IMR-90 (cell line): ENCODE measurements around the gene FGR. TPM values are rescaled to one million over a fixed set of nuclear protein-coding genes. Genes with fewer than 3 reads are reported as not detected.

Experiments
- ATAC-seq: fragments of 200-7000 bp; cut with Tn5 transposase; 2 replicates; pipeline ENCODE4 v1.9.1; 2020; ENCODE audit warnings: low read depth, mild to moderate bottlenecking, moderate library complexity
- BruUV-seq: library from RNA; stranded (reverse); fragments of 400-500 nt; replicated peaks from 2 replicates; lab custom pipeline; 2021; lab: Mats Ljungman, UMichigan
- CTCF ChIA-PET: fragments of 300-600 bp; formaldehyde crosslinking; extraction: SDS; loops from one replicate; lab custom pipeline; 2021; ENCODE audit warnings: antibody characterized with exemption; lab: Yijun Ruan, JAX
- POLR2A ChIA-PET: fragments of 300-600 bp; sonication (Branson Sonifier 250); formaldehyde crosslinking; loops from one replicate; lab custom pipeline; 2022; ENCODE audit warnings: antibody characterized with exemption; ENCODE audit not compliant: unreplicated experiment; lab: Charles Lee
- DNase-seq: peaks from one replicate; pipeline ENCODE4 v3.0.0; 2013
- H2AFZ ChIP-seq: replicated peaks from 2 replicates; pipeline ENCODE3; 2013; ENCODE audit warnings: low read length, mild to moderate bottlenecking; ENCODE audit not compliant: poor library complexity
- H2AK5ac ChIP-seq: 2 replicates; pipeline ENCODE4 v1.6.1; 2013; ENCODE audit warnings: low read depth, low read length, inconsistent platforms
- H2AK9ac ChIP-seq: replicated peaks from 2 replicates; pipeline ENCODE3; 2013; ENCODE audit warnings: mild to moderate bottlenecking, low read depth, low read length, moderate library complexity; ENCODE audit not compliant: poor library complexity
- H2BK120ac ChIP-seq: 2 replicates; pipeline ENCODE4 v1.6.1; 2013; ENCODE audit warnings: low read depth, low read length, inconsistent platforms
- H2BK15ac ChIP-seq: 3 replicates; pipeline ENCODE4 v1.6.1; 2013; ENCODE audit warnings: low read depth, low read length, inconsistent platforms
- H2BK20ac ChIP-seq: 2 replicates; pipeline ENCODE4 v1.6.1; 2013; ENCODE audit warnings: low read depth, mild to moderate bottlenecking, inconsistent platforms, low read length, moderate library complexity
- H2BK5ac ChIP-seq: 2 replicates; pipeline ENCODE4 v1.6.1; 2013; ENCODE audit warnings: mild to moderate bottlenecking, low read depth, low read length, inconsistent platforms; ENCODE audit not compliant: poor library complexity, severe bottlenecking
- H3K14ac ChIP-seq: replicated peaks from 2 replicates; pipeline ENCODE4 v1.6.1; 2013; ENCODE audit warnings: low read depth, low read length, inconsistent platforms
- H3K18ac ChIP-seq: 2 replicates; pipeline ENCODE4 v1.6.1; 2013; ENCODE audit warnings: low read depth, low read length, control low read depth
- H3K23ac ChIP-seq: 2 replicates; pipeline ENCODE4 v1.6.1; 2013; ENCODE audit warnings: low read depth, low read length, inconsistent platforms
- H3K27ac ChIP-seq: 2 replicates; pipeline ENCODE4 v1.5.1; 2013; ENCODE audit warnings: mild to moderate bottlenecking, control low read depth, low read length; ENCODE audit not compliant: insufficient read depth
- H3K27me3 ChIP-seq: 2 replicates; pipeline ENCODE4 v1.6.1; 2013; ENCODE audit warnings: low read length; ENCODE audit not compliant: control insufficient read depth, insufficient read depth
- H3K36me3 ChIP-seq: 2 replicates; pipeline ENCODE4 v1.6.1; 2013; ENCODE audit warnings: low read length, mixed read lengths; ENCODE audit not compliant: control insufficient read depth, insufficient read depth
- H3K4ac ChIP-seq: 2 replicates; pipeline ENCODE4 v1.6.1; 2013; ENCODE audit warnings: low read depth, low read length, inconsistent platforms
- H3K4me1 ChIP-seq: 2 replicates; pipeline ENCODE4 v1.6.1; 2013; ENCODE audit warnings: low read length, mixed read lengths; ENCODE audit not compliant: control insufficient read depth, insufficient read depth
- H3K4me2 ChIP-seq: 2 replicates; pipeline ENCODE4 v1.6.1; 2013; ENCODE audit warnings: low read depth, mild to moderate bottlenecking, control low read depth, low read length, moderate library complexity
- H3K4me3 ChIP-seq: 2 replicates; pipeline ENCODE4 v1.5.1; 2013; ENCODE audit warnings: low read depth, mild to moderate bottlenecking, control low read depth, low read length, moderate library complexity; ENCODE audit not compliant: insufficient read depth
- H3K56ac ChIP-seq: 2 replicates; pipeline ENCODE4 v1.6.1; 2013; ENCODE audit warnings: low read length, inconsistent platforms; ENCODE audit not compliant: insufficient read depth; ENCODE audit errors: extremely low read depth
- H3K79me1 ChIP-seq, 2 experiments: 2 replicates each; pipeline ENCODE4 v1.6.1; 2013; ENCODE audit warnings: low read length in 2 of 2, inconsistent platforms in 1 of 2, low read depth in 1 of 2
- H3K9ac ChIP-seq: 2 replicates; pipeline ENCODE4 v1.6.1; 2013; ENCODE audit warnings: low read depth, low read length, control low read depth
- H3K9me1 ChIP-seq: 2 replicates; pipeline ENCODE4 v1.6.1; 2013; ENCODE audit warnings: low read length, inconsistent platforms; ENCODE audit not compliant: insufficient read depth
- H3K9me3 ChIP-seq: 2 replicates; pipeline ENCODE4 v1.6.1; 2013; ENCODE audit warnings: low read length; ENCODE audit not compliant: control insufficient read depth, insufficient read depth
- H4K20me1 ChIP-seq: 2 replicates; pipeline ENCODE4 v1.6.1; 2013; ENCODE audit warnings: low read length, inconsistent platforms; ENCODE audit not compliant: insufficient read depth
- H4K5ac ChIP-seq: 2 replicates; pipeline ENCODE4 v1.6.1; 2013; ENCODE audit warnings: mild to moderate bottlenecking, low read depth, low read length, control low read depth
- H4K8ac ChIP-seq, 2 experiments: 2 replicates each; pipeline ENCODE4 v1.6.1; 2013; ENCODE audit warnings: low read depth in 2 of 2, low read length in 2 of 2, control low read depth in 1 of 2, inconsistent platforms in 1 of 2
- H4K91ac ChIP-seq: 2 replicates; pipeline ENCODE4 v1.6.1; 2013; ENCODE audit warnings: low read depth, low read length, inconsistent platforms; ENCODE audit not compliant: insufficient read depth
- BHLHE40 ChIP-seq: fragments of 150-350 bp; IDR thresholded peaks from 2 replicates; pipeline ENCODE4 v1.6.1; 2016; ENCODE audit warnings: mild to moderate bottlenecking, low read depth, low read length
- CEBPB ChIP-seq: IDR thresholded peaks from 2 replicates; pipeline ENCODE4 v1.6.1; 2012; ENCODE audit warnings: low read depth, low read length, improper control_type of control experiment
- CHD1 ChIP-seq: IDR thresholded peaks from 2 replicates; pipeline ENCODE4 v1.6.1; 2012; ENCODE audit warnings: low read depth, low read length, improper control_type of control experiment
- ELK1 ChIP-seq: fragments of 150-350 bp; IDR thresholded peaks from 2 replicates; pipeline ENCODE4 v1.6.1; 2016; ENCODE audit warnings: low read depth, mild to moderate bottlenecking, low read length, moderate library complexity, borderline replicate concordance
- FOS ChIP-seq: fragments of 150-350 bp; IDR thresholded peaks from 2 replicates; pipeline ENCODE4 v1.6.1; 2016; ENCODE audit warnings: low read depth, low read length
- MAFK ChIP-seq: IDR thresholded peaks from 2 replicates; pipeline ENCODE4 v1.6.1; 2012; ENCODE audit warnings: low read depth, low read length, improper control_type of control experiment
- MAZ ChIP-seq: IDR thresholded peaks from 2 replicates; pipeline ENCODE4 v1.6.1; 2012; ENCODE audit warnings: low read depth, mild to moderate bottlenecking, low read length, improper control_type of control experiment, moderate library complexity, borderline replicate concordance
- MXI1 ChIP-seq: IDR thresholded peaks from 2 replicates; pipeline ENCODE4 v1.6.1; 2012; ENCODE audit warnings: low read depth, mild to moderate bottlenecking, low read length, moderate library complexity, borderline replicate concordance
- NFE2L2 ChIP-seq: fragments of 150-350 bp; IDR thresholded peaks from 2 replicates; pipeline ENCODE4 v1.6.1; 2016; ENCODE audit warnings: low read depth, mild to moderate bottlenecking, low read length
- POLR2A ChIP-seq: IDR thresholded peaks from 2 replicates; pipeline ENCODE4 v1.6.1; 2012; ENCODE audit warnings: mild to moderate bottlenecking, low read depth, low read length
- RAD21 ChIP-seq: IDR thresholded peaks from 2 replicates; pipeline ENCODE4 v1.6.1; 2012; ENCODE audit warnings: low read length, improper control_type of control experiment
- RCOR1 ChIP-seq: IDR thresholded peaks from 2 replicates; pipeline ENCODE4 v1.6.1; 2012; ENCODE audit warnings: mild to moderate bottlenecking, low read length, improper control_type of control experiment; ENCODE audit not compliant: insufficient replicate concordance
- RFX5 ChIP-seq: IDR thresholded peaks from 2 replicates; pipeline ENCODE4 v1.8.0; 2012; ENCODE audit warnings: low read depth, mild to moderate bottlenecking, low read length, moderate library complexity
- SMC3 ChIP-seq: fragments of 150-350 bp; IDR thresholded peaks from 2 replicates; pipeline ENCODE4 v1.6.1; 2016; ENCODE audit warnings: low read depth, mild to moderate bottlenecking, antibody characterized with exemption, low read length, moderate library complexity
- WGBS, 2 experiments: methylation state at CpG; one replicate each; pipeline versions ENCODE4 v1.1.5 to v1.1.7; 2013; ENCODE audit warnings: missing lambda C conversion rate in 2 of 2; ENCODE audit not compliant: insufficient read length in 1 of 2; ENCODE audit errors: extremely low coverage in 2 of 2; 5-methylcytosine and 5-hydroxymethylcytosine counted together
- dilution Hi-C: fragments of 300-500 bp; cut with HindIII; formaldehyde crosslinking; loops from one replicate; pipeline ENCODE4 v1.14.3; 2018; ENCODE audit warnings: low sequenced_read_pairs; ENCODE audit not compliant: unreplicated experiment
- in situ Hi-C: fragments of 300-500 bp; cut with MboI; formaldehyde crosslinking; loops from 3 replicates; pipeline ENCODE4 v1.14.3; 2019; ENCODE audit warnings: low sequenced_read_pairs, inconsistent platforms, mixed read lengths
- intact Hi-C: fragments of 100-400 bp; cut with micrococcal nuclease; formaldehyde crosslinking; loops from 2 replicates; pipeline ENCODE4 v1.10.0; 2022
- polyA plus RNA-seq, 3 experiments: library from polyadenylated mRNA; depleted of rRNA; stranded (reverse); fragments of >200 nt; gene quantifications; 2 replicates each; pipeline ENCODE4 v1.2.3, GENCODE V29; 2012; ENCODE audit warnings: low replicate concordance in 1 of 3
- total RNA-seq: library from RNA; depleted of rRNA; stranded (reverse); fragments of >200 nt; gene quantifications from 2 replicates; pipeline ENCODE4 v1.2.3, GENCODE V29; 2012
- TF ChIP-seq, protein P1 (sequence below): fragments of 150-350 bp; IDR thresholded peaks from 2 replicates; pipeline ENCODE4 v1.6.1; 2017; ENCODE audit warnings: mild to moderate bottlenecking, antibody characterized with exemption, low read length, low read depth
- TF ChIP-seq, protein P2 (sequence below): conservative IDR thresholded peaks from 2 replicates; pipeline ENCODE4 v1.5.1; 2012; ENCODE audit warnings: mild to moderate bottlenecking, low read depth, low read length, improper control_type of control experiment

FGR gene
- total and polyA plus RNA-seq, 2 of the 4 experiments (the other 2 are of a cell fraction) = not detected

- dilution Hi-C loops = no loop called here
- Histone ChIP-seq H3K4me3 (no peak overlapping the region), H2AK5ac (peak overlapping the region; percentile 43), H3K36me3 (no peaks in the 10 kb centered on the region), H2BK20ac (0 out of 2 replicates have a peak overlapping the region, but pooled peaks have one; percentile 38), H2BK5ac (no peak overlapping the region), H4K20me1 (peaks cover 59% of the 10 kb centered on the region), H3K56ac (no peak overlapping the region), H3K4me2 (no peak overlapping the region; the same call in 1 of the 2 replicates), H2AK9ac (peak overlapping the region; percentile 39), H3K4ac (peak overlapping the region; percentile 15; the same call in 1 of the 2 replicates), H3K9me1 (peaks cover 20% of the 10 kb centered on the region), H3K14ac (no peak overlapping the region), H2BK15ac (no peak overlapping the region), H3K18ac (no peak overlapping the region), H3K79me1 (peaks cover 58 to 95% of the 10 kb centered on the region in 2 experiments; a peak in 3 of 4 replicates), H4K5ac (no peak overlapping the region), H3K27me3 (no peaks in the 10 kb centered on the region), H3K23ac (peak overlapping the region; percentile 69; the same call in 1 of the 2 replicates), H3K4me1 (peaks cover 60% of the 10 kb centered on the region), H2BK120ac (no peak overlapping the region), H4K91ac (0 out of 2 replicates have a peak overlapping the region, but pooled peaks have one; percentile 9), H3K9ac (0 out of 2 replicates have a peak overlapping the region, but pooled peaks have one; percentile 7), H3K9me3 (no peaks in the 10 kb centered on the region), H4K8ac (no peak overlapping the region; a peak in 1 of 4 replicates), H2AFZ (no peak overlapping the region), H3K27ac (no peak overlapping the region)
- DNase-seq (no peak), ATAC-seq (no peak)
- TF ChIP-seq SMC3 = no peak
- TF ChIP-seq CHD1 = no peak
- no peak for TF ChIP-seq POLR2A
- TF ChIP-seq MAFK = no peak
- no peak for TF ChIP-seq ELK1
- TF ChIP-seq MAZ = no peak
- TF ChIP-seq, protein P1, sequence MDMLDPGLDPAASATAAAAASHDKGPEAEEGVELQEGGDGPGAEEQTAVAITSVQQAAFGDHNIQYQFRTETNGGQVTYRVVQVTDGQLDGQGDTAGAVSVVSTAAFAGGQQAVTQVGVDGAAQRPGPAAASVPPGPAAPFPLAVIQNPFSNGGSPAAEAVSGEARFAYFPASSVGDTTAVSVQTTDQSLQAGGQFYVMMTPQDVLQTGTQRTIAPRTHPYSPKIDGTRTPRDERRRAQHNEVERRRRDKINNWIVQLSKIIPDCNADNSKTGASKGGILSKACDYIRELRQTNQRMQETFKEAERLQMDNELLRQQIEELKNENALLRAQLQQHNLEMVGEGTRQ = no peak
- no peak for TF ChIP-seq NFE2L2
- TF ChIP-seq RFX5 = no peak
- TF ChIP-seq MXI1 = no peak
- TF ChIP-seq CEBPB = no peak
- TF ChIP-seq, protein P2, sequence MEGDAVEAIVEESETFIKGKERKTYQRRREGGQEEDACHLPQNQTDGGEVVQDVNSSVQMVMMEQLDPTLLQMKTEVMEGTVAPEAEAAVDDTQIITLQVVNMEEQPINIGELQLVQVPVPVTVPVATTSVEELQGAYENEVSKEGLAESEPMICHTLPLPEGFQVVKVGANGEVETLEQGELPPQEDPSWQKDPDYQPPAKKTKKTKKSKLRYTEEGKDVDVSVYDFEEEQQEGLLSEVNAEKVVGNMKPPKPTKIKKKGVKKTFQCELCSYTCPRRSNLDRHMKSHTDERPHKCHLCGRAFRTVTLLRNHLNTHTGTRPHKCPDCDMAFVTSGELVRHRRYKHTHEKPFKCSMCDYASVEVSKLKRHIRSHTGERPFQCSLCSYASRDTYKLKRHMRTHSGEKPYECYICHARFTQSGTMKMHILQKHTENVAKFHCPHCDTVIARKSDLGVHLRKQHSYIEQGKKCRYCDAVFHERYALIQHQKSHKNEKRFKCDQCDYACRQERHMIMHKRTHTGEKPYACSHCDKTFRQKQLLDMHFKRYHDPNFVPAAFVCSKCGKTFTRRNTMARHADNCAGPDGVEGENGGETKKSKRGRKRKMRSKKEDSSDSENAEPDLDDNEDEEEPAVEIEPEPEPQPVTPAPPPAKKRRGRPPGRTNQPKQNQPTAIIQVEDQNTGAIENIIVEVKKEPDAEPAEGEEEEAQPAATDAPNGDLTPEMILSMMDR = no peak
- TF ChIP-seq FOS = no peak
- no peak for TF ChIP-seq BHLHE40
- TF ChIP-seq RCOR1 = no peak
- TF ChIP-seq RAD21 = no peak
- intact Hi-C loops = no loop called here
- CTCF ChIA-PET = interaction anchor here (0.8 to 3.0 kb wide), 4 partner anchors 10 to 33 kb away, joined by 4 to 13 read pairs (median 4); no protein-coding TSS in a partner anchor
- 90% methylated on average over 2 of the region's 3 CpGs; no CpG with 5 or more reads in 1 of the 2 experiments for WGBS, 2 experiments
- in situ Hi-C loops = no loop called here
- POLR2A ChIA-PET = no interaction called here
- BruUV-seq = no TSS peak
Observed at GRCh38 chr1:27569088-27569460, 65.9 kb downstream of the FGR start.
